Ovary (tissue), 3 donors: ENCODE results near the gene LCLAT1.

Experiments used
- POLR2A ChIP-seq: fragments of 450-650 bp; IDR thresholded peaks from one replicate; pipeline ENCODE4 v1.6.1; 2017; ENCODE audit warnings: antibody characterized with exemption, mild to moderate bottlenecking, moderate library complexity
- TF ChIP-seq, protein P1 (sequence below), 3 donors: fragments of 450-650 bp in 2 of 3; fragments of 200-600 bp in 1 of 3; IDR thresholded peaks; one replicate each; pipeline versions ENCODE4 v1.5.1 to v1.8.0; 2016 to 2022; ENCODE audit warnings: antibody characterized with exemption in 3 of 3, mild to moderate bottlenecking in 1 of 3
- donor health status: DM: no; HTN: no; CAD: no.

DNA sequence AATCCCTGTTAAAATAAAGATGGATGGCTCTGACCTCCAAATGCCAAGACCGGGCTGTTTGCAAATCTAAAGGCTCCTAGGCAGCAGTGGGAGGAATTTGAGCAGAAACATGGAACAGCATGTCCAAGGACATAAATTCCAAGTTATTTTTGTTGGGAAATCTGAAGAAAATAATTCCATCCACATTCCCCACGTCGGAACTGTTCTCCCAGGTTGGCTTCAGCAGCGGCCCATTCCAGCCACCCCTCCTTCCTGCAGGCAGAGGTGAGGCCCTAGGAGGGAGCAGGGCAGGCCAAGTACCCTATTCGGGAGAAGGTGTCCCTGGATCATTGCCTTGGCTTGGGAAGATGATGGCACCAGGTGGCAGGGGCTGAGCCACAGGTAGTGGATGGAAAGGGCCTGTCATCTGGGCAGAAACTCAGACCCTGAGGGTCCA lies 243.1 kb downstream of the LCLAT1 start:
- TF ChIP-seq POLR2A, result no peak
- TF ChIP-seq, protein P1, sequence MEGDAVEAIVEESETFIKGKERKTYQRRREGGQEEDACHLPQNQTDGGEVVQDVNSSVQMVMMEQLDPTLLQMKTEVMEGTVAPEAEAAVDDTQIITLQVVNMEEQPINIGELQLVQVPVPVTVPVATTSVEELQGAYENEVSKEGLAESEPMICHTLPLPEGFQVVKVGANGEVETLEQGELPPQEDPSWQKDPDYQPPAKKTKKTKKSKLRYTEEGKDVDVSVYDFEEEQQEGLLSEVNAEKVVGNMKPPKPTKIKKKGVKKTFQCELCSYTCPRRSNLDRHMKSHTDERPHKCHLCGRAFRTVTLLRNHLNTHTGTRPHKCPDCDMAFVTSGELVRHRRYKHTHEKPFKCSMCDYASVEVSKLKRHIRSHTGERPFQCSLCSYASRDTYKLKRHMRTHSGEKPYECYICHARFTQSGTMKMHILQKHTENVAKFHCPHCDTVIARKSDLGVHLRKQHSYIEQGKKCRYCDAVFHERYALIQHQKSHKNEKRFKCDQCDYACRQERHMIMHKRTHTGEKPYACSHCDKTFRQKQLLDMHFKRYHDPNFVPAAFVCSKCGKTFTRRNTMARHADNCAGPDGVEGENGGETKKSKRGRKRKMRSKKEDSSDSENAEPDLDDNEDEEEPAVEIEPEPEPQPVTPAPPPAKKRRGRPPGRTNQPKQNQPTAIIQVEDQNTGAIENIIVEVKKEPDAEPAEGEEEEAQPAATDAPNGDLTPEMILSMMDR (IDR thresholded peaks at IDR 0.05), result no peak
